HG03342 (cell line): ENCODE data around the gene RNF6.
A peak's percentile ranks its signal among the peaks of the same experiment; 100 is the strongest.

Source experiments
- ATAC-seq: cut with Tn5 transposase; IDR thresholded peaks from one replicate; pipeline ENCODE4 v1.9.1; 2021; ENCODE audit warnings: mild to moderate bottlenecking, moderate library complexity; ENCODE audit not compliant: unreplicated experiment

RNF6 gene

GRCh38 chr13:26227166-26227971, 5.3 kb upstream of the RNF6 start:
- ATAC-seq, result no peak

GRCh38 chr13:26225896-26226617, 3.9 kb upstream of the RNF6 start:
- ATAC-seq, result no peak

GRCh38 chr13:26222520-26223046, 469 bp upstream of the RNF6 start:
- peak; percentile 53 for ATAC-seq

- ATAC-seq, result peak; percentile 19
Measured at GRCh38 chr13:26221399-26221720, 754 bp downstream of the RNF6 start.

GRCh38 chr13:26220575-26220974, 1.5 kb downstream of the RNF6 start:
- ATAC-seq, result no peak

GRCh38 chr13:26219726-26220125, 2.4 kb downstream of the RNF6 start:
- ATAC-seq, result no peak

GRCh38 chr13:26216042-26216441, 6.1 kb downstream of the RNF6 start:
- no peak for ATAC-seq

GRCh38 chr13:26213982-26214381, 8.1 kb downstream of the RNF6 start:
- ATAC-seq, result no peak

GRCh38 chr13:26213345-26213744, 8.8 kb downstream of the RNF6 start:
- no peak for ATAC-seq

- no peak for ATAC-seq
Measured at GRCh38 chr13:26208287-26208686, 13.8 kb downstream of the RNF6 start.

- ATAC-seq, result no peak
Measured at GRCh38 chr13:26202365-26202972, 19.6 kb downstream of the RNF6 start.

GRCh38 chr13:26200811-26201210, 21.3 kb downstream of the RNF6 start:
- no peak for ATAC-seq

GRCh38 chr13:26198116-26198515, 24.0 kb downstream of the RNF6 start:
- no peak for ATAC-seq

- ATAC-seq, result no peak
Measured at GRCh38 chr13:26197298-26197697, 24.8 kb downstream of the RNF6 start.

GRCh38 chr13:26186995-26187394, 35.1 kb downstream of the RNF6 start:
- no peak for ATAC-seq

GRCh38 chr13:26186118-26186870, 35.8 kb downstream of the RNF6 start:
- ATAC-seq, result peak; percentile 89

- ATAC-seq, result no peak
Measured at GRCh38 chr13:26185720-26186117, 36.4 kb downstream of the RNF6 start.

GRCh38 chr13:26184791-26185250, 37.3 kb downstream of the RNF6 start:
- ATAC-seq, result no peak

GRCh38 chr13:26183416-26183815, 38.7 kb downstream of the RNF6 start:
- ATAC-seq, result no peak

- no peak for ATAC-seq
Measured at GRCh38 chr13:26179344-26179743, 42.8 kb downstream of the RNF6 start.

GRCh38 chr13:26168835-26169234, 53.3 kb downstream of the RNF6 start:
- ATAC-seq, result no peak
